Nephron progenitor cell (in vitro differentiated cells): Measurements from ENCODE around the gene POP5.

Experiments used
- DNase-seq: peaks from one replicate; pipeline ENCODE4 v3.0.0; 2021
- H3K27ac Mint-ChIP-seq: 2 replicates; pipeline ENCODE4 v1.8.0; 2021; ENCODE audit warnings: mild to moderate bottlenecking, moderate library complexity, mixed read lengths
- H3K27me3 Mint-ChIP-seq: 2 replicates; pipeline ENCODE4 v1.8.0; 2021; ENCODE audit warnings: mild to moderate bottlenecking, low read depth, mixed read lengths; ENCODE audit not compliant: poor library complexity
- H3K36me3 Mint-ChIP-seq: 2 replicates; pipeline ENCODE4 v1.8.0; 2021; ENCODE audit warnings: low read depth, mixed read lengths
- H3K4me1 Mint-ChIP-seq: 2 replicates; pipeline ENCODE4 v1.8.0; 2021; ENCODE audit warnings: mixed read lengths
- H3K4me3 Mint-ChIP-seq: 2 replicates; pipeline ENCODE4 v1.8.0; 2021; ENCODE audit warnings: mild to moderate bottlenecking, moderate library complexity, mixed read lengths
- H3K9me3 Mint-ChIP-seq: 2 replicates; pipeline ENCODE4 v1.8.0; 2021; ENCODE audit warnings: mild to moderate bottlenecking, moderate library complexity, mixed read lengths
- CTCF ChIP-seq: fragments of 200-600 bp; sonication (generic); IDR thresholded peaks from 2 replicates; pipeline ENCODE4 v1.5.0; 2021; ENCODE audit warnings: antibody characterized with exemption

The POP5 gene

DNA sequence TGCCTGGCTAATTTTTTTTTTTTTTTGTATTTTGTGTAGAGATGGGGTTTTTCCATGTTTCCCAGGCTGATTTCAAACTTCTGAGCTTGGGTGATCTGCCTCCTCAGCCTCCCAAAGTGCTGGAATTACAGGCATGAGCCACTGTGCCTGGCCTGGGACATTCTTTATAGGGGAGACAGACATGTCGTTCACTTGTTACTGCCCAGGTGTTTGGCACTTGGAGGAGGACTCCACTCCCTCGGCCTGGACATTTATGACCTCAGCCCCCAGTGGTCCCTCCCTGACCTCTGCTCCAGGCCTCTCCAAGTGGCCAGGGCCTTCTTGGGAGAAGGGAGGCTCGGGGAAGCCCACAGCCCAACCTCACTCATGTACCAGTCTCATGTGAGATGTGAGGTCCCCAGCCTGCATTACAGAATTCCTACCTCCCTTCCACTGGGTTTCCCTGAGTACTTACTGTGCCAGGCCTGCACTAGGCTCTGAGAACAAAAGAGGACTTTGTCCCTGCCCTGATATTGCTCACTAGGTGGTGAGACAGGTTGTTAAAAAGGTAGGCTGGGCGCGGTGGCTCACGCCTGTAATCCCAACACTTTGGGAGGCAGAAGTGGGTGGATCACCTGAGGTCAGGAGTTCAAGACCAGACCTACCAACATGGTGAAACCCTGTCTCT is 9.7 kb upstream of the POP5 start:
- DNase-seq: no peak
- H3K4me3 Mint-ChIP-seq: no peak overlapping the region
- no peaks in the 10 kb centered on the region for H3K9me3 Mint-ChIP-seq
- H3K36me3 Mint-ChIP-seq: no peaks in the 10 kb centered on the region
- H3K27ac Mint-ChIP-seq: no peak overlapping the region
- no peak for TF ChIP-seq CTCF
- H3K27me3 Mint-ChIP-seq: peaks cover 34% of the 10 kb centered on the region
- H3K4me1 Mint-ChIP-seq: no peaks in the 10 kb centered on the region

- H3K36me3 Mint-ChIP-seq: no peaks in the 10 kb centered on the region
- no peaks in the 10 kb centered on the region for H3K9me3 Mint-ChIP-seq
- H3K4me3 Mint-ChIP-seq: no peak overlapping the region
- no peak for TF ChIP-seq CTCF
- no peak overlapping the region for H3K27ac Mint-ChIP-seq
- DNase-seq: no peak
- H3K27me3 Mint-ChIP-seq: peaks cover 43% of the 10 kb centered on the region
- no peaks in the 10 kb centered on the region for H3K4me1 Mint-ChIP-seq
Measured at GRCh38 chr12:120588948-120589930, 8.0 kb upstream of the POP5 start.

- H3K27me3 Mint-ChIP-seq: peaks cover 49% of the 10 kb centered on the region
- no peaks in the 10 kb centered on the region for H3K4me1 Mint-ChIP-seq
- no peak overlapping the region for H3K27ac Mint-ChIP-seq
- DNase-seq: no peak
- H3K9me3 Mint-ChIP-seq: no peaks in the 10 kb centered on the region
- no peak overlapping the region for H3K4me3 Mint-ChIP-seq
- H3K36me3 Mint-ChIP-seq: no peaks in the 10 kb centered on the region
- TF ChIP-seq CTCF: no peak
Measured at GRCh38 chr12:120588371-120588770, 7.2 kb upstream of the POP5 start.

DNA sequence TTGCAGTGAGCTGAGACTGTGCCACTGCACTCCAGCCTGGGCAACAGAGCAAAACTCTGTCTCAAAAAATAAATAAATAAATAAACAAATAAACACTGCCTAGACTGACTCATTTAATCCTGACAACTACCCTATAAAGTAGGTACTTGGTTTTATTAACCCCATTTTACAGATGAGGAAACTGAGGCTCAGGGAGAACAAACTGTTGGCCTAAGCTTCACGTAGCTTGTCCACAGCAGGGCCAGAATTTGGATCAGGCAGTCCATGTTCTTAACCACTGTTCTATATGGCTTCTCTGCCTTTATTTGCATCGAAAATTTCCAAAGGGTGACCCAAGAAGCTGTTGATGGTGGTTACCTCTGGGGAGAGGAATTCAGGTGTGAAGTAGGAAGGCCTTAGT is 5.7 kb upstream of the POP5 start:
- Mint-ChIP-seq H3K9me3 (no peaks in the 10 kb centered on the region), H3K27ac (no peak overlapping the region), H3K36me3 (no peaks in the 10 kb centered on the region), H3K4me3 (no peak overlapping the region), H3K27me3 (peaks cover 55% of the 10 kb centered on the region), H3K4me1 (peaks cover 3% of the 10 kb centered on the region)
- no peak for DNase-seq
- TF ChIP-seq CTCF: no peak

DNA sequence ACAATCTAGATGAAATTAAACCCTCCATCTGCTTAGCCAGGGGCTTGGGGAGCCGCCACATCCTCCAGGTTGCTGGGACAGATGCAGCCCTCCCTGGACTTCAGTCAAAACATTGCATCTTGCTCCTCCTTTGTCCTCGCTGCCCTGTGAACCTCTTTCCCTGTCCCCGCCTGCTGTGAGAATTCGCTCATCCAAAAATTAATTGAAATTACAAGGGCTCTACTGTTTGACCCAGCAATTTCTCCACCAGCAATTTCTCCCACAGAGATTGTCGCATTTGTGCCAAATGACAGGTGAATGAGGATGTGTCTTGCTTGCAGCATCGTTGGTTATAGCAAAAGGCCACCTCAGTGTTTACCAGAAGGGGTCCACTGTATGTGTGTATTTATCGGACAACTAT is 5.0 kb upstream of the POP5 start:
- H3K27me3 Mint-ChIP-seq: peaks cover 58% of the 10 kb centered on the region
- H3K4me3 Mint-ChIP-seq: no peak overlapping the region
- H3K36me3 Mint-ChIP-seq: no peaks in the 10 kb centered on the region
- H3K9me3 Mint-ChIP-seq: no peaks in the 10 kb centered on the region
- no peak for DNase-seq
- no peak overlapping the region for H3K27ac Mint-ChIP-seq
- peaks cover 9% of the 10 kb centered on the region for H3K4me1 Mint-ChIP-seq
- TF ChIP-seq CTCF: no peak
